Peyer's patch (tissue), 4 donors: ENCODE data around the gene KLF11. TPM values are rescaled to one million over a fixed set of nuclear protein-coding genes. Genes with fewer than 3 reads are reported as not detected.

Source experiments
- DNase-seq, 3 donors: peaks; one replicate each; pipeline ENCODE4 v3.0.0-alpha.2; 2017 to 2019
- H3K27ac ChIP-seq, 4 donors: fragments of 200-600 bp; sonication (generic); one replicate each; pipeline ENCODE4 v1.5.1; 2016 to 2019
- H3K27me3 ChIP-seq, 2 donors: fragments of 200-600 bp; sonication (generic); one replicate each; pipeline ENCODE4 v1.5.1; 2019
- H3K36me3 ChIP-seq, 3 donors: fragments of 200-600 bp; sonication (generic); one replicate each; pipeline ENCODE4 v1.5.1; 2016 to 2019
- H3K4me1 ChIP-seq, 4 donors: fragments of 200-600 bp; sonication (generic); one replicate each; pipeline ENCODE4 v1.5.1; 2016 to 2019
- H3K4me3 ChIP-seq, 4 donors: fragments of 200-600 bp; sonication (generic); 1 replicate in 3 of 4; 2 replicates in 1 of 4; pipeline ENCODE4 v1.5.1; 2016 to 2019; ENCODE audit warnings: mild to moderate bottlenecking in 1 of 4
- H3K9me3 ChIP-seq, 4 donors: fragments of 200-600 bp; sonication (generic); one replicate each; pipeline ENCODE4 v1.5.1; 2016 to 2019; ENCODE audit warnings: mild to moderate bottlenecking in 1 of 4
- CTCF ChIP-seq, 6 experiments: fragments of 450-650 bp in 4 of 6; fragments of 200-600 bp in 2 of 6; sonication (generic) in 1 of 6; IDR thresholded peaks; one replicate each; pipeline ENCODE4 v1.5.1; 2017 to 2019; ENCODE audit warnings: antibody characterized with exemption in 6 of 6, mild to moderate bottlenecking in 3 of 6, moderate library complexity in 1 of 6
- POLR2A ChIP-seq, 2 donors: fragments of 450-650 bp; IDR thresholded peaks; one replicate each; pipeline ENCODE4 v1.5.1; 2017; ENCODE audit warnings: antibody characterized with exemption in 2 of 2, mild to moderate bottlenecking in 2 of 2, moderate library complexity in 2 of 2
- total RNA-seq, 4 donors: library from RNA; depleted of rRNA; stranded (reverse); fragments of >200 nt; gene quantifications; one replicate each; pipeline ENCODE4 v1.1.0, GENCODE V29; 2016

The KLF11 gene
- total RNA-seq, 4 donors from 2014 or later: 4.0 to 17.3 (median 11.5) TPM

DNA sequence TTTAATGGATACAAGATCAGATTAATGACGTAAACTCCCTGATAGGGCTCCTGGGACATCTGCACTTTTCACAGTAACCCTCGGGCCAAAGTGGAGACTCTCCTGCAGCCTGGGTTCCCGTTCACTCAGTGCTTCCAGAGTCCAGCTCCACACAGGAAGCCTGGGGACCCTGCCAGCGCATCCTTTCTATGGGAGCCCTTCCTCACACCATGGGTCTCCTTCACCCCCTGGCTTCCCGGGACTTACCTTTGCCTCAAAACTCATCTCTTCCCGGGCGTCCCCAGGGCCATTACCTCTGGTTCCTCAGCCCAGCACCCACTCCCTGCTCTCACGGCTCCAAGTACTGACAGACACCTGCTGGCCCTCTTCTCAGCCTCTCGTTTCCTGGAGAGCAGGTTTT lies 40.7 kb upstream of the KLF11 start:
- no peak overlapping the region for H3K27ac ChIP-seq
- H3K4me1 ChIP-seq: no peaks in the 10 kb centered on the region
- H3K27me3 ChIP-seq: no peaks in the 10 kb centered on the region
- no peaks in the 10 kb centered on the region for H3K36me3 ChIP-seq
- TF ChIP-seq POLR2A (IDR thresholded peaks at IDR 0.05): no peak
- TF ChIP-seq CTCF (IDR thresholded peaks at IDR 0.05): no peak
- no peaks in the 10 kb centered on the region for H3K9me3 ChIP-seq
- DNase-seq: peak in 1 of 3 donors; percentile 30
- H3K4me3 ChIP-seq: no peak overlapping the region

DNA sequence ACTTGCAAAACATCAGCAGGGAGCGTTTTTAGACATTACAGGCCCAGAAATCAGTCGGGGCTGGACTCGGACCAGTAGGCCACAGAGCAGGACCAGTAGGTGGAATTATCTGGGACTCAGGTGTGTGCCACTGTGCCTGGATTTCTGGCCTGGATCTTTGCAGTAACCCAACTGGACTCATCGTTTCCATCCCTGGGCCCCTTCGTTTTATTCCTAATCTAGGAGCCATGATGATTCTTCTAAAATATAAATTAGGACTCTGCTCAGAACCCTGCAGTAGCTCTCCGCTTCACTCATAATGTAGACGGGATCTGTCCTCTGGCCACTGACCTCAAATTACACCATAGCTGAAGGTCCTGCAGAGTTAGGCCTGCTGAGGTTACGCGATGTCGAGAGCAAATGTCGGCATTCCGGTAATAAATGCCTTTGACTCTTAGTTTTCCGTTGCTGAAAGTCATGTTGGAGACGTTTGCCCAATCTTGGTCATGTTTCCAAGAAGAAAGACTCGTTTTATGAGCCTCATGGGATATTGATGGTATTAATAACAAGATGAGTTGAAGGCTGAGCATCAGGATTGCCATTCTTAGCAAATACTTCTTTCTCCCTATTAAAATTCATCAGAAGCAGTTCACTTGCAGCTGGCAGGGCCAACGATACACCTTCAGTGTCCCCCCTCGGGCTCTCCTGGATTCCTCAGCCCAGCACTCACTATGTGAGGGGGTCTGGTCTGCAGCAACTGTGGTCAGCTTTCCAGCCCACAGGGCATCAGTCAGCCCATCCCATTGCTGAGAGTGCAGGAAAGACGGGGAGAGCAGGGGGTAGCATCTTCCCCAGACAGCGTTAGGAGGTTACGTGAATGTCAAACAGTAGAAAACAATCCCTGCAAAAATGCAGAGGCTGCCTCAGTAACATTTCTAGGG lies 39.9 kb upstream of the KLF11 start:
- TF ChIP-seq CTCF (IDR thresholded peaks at IDR 0.05) (no peak), POLR2A (IDR thresholded peaks at IDR 0.05) (no peak)
- Histone ChIP-seq H3K27me3 (no peaks in the 10 kb centered on the region), H3K36me3 (no peaks in the 10 kb centered on the region), H3K4me3 (no peak overlapping the region), H3K27ac (no peak overlapping the region), H3K4me1 (no peaks in the 10 kb centered on the region), H3K9me3 (no peaks in the 10 kb centered on the region)
- DNase-seq: peak in 2 of 3 donors; percentile 19 to 21

GRCh38 chr2:10004401-10004800 lies 38.9 kb upstream of the KLF11 start:
- TF ChIP-seq POLR2A (IDR thresholded peaks at IDR 0.05) (no peak), CTCF (IDR thresholded peaks at IDR 0.05) (no peak)
- Histone ChIP-seq H3K27me3 (no peaks in the 10 kb centered on the region), H3K9me3 (no peaks in the 10 kb centered on the region), H3K27ac (no peak overlapping the region), H3K4me3 (no peak overlapping the region), H3K4me1 (peaks cover 0 to 5% (median 0%) of the 10 kb centered on the region in 4 donors), H3K36me3 (no peaks in the 10 kb centered on the region)
- DNase-seq: peak in 2 of 3 donors; percentile 10 to 11

DNA sequence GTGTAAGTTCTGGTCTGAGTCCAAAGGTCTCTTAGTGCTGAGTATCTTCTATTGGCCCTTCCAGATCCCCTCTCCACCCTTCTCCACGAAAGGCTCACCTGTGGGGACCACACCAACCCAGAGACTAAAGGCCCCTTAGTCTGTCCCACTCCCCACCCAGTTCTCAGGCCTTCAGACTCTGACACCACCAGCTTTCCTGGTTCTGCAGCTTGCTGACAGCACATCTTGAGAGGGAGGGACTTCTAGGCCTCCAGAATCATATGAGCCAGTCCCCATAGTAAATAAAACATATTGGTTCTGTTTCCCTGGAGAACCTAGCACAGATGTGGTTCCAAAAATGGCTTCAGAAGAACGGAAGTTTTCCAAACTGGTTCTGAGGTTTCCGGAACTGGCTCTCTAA lies 38.5 kb upstream of the KLF11 start:
- no peaks in the 10 kb centered on the region for H3K27me3 ChIP-seq
- H3K36me3 ChIP-seq: no peaks in the 10 kb centered on the region
- H3K27ac ChIP-seq: no peak overlapping the region
- TF ChIP-seq POLR2A (IDR thresholded peaks at IDR 0.05): no peak
- no peak for TF ChIP-seq CTCF (IDR thresholded peaks at IDR 0.05)
- no peak overlapping the region for H3K4me3 ChIP-seq
- H3K9me3 ChIP-seq: no peaks in the 10 kb centered on the region
- peaks cover 0 to 9% (median 0%) of the 10 kb centered on the region in 4 donors for H3K4me1 ChIP-seq
- peak in 2 of 3 donors; percentile 3 to 8 for DNase-seq

- H3K4me3 ChIP-seq: no peak overlapping the region
- no peak for TF ChIP-seq POLR2A (IDR thresholded peaks at IDR 0.05)
- no peak for TF ChIP-seq CTCF (IDR thresholded peaks at IDR 0.05)
- DNase-seq: peak in 2 of 3 donors; percentile 4 to 31
- no peaks in the 10 kb centered on the region for H3K27me3 ChIP-seq
- H3K27ac ChIP-seq: no peak overlapping the region
- no peaks in the 10 kb centered on the region for H3K9me3 ChIP-seq
- H3K36me3 ChIP-seq: no peaks in the 10 kb centered on the region
- peaks cover 0 to 17% (median 0%) of the 10 kb centered on the region in 4 donors for H3K4me1 ChIP-seq
Observed at GRCh38 chr2:10005461-10006235, 37.7 kb upstream of the KLF11 start.
